Measurements from ENCODE around the gene IFNA2. TPM values are rescaled to one million over a fixed set of nuclear protein-coding genes. Genes with fewer than 3 reads are reported as not detected.
"Not testable (repeated sequence)": the region's sequence is repeated elsewhere in the genome, so short reads cannot be mapped to it uniquely, and the experiment has no call there.

Gene IFNA2
- total and polyA plus RNA-seq, 4 donors, result not detected

DNA sequence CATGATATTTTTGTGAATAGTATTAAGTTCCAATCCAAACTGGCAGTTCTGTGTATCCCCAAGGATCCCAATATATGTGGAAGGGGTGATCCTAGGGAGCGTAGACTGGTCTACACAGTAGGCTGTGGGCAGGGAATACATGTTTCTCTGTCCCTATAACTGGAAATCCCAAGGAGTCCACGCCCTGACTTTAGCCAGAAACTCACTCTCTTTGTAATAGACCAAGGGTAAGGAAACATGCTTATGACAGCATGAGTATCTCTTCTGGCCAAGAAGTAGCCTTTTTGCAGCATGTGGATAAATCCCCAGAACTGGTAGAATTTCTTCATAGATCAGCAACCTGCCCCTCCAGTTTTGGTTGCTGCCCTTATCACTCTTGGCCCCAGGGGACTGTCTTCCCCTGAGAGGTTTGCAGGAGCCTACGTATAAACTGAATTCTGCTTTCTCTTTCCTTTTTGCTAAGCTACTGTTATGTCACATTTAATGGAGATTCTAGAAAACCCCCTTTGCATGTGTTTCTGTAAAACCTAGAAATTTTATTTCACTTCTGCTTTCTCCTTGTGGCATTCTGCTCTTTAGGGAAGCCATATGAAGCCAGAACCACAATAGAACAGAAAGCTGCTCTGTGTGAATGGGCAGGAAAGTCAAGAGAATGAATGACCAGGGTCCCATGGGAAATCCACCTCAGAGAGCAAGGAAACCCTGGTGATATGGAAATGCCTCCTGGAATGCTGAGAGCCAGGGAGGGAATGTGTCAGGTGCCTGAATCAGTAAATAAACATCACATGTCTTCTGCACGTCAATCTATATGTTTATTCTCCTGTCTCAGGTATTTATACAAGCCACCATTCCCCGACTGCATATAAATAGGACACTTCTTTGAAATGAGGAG, 3.5 kb downstream of the IFNA2 start:
- Histone ChIP-seq H3K9me3 (ENCODE audit: control insufficient read depth in 4 of 4, low read length in 3 of 4) (no peaks in the 10 kb centered on the region), H3K36me3 (ENCODE audit: control insufficient read depth in 4 of 4, insufficient read depth in 3 of 4, low read depth in 1 of 4, low read length in 3 of 4) (no peaks in the 10 kb centered on the region), H3K4me3 (ENCODE audit: low read depth in 1 of 3, low read length in 3 of 3) (no peak overlapping the region), H3K27ac (ENCODE audit: low read depth in 1 of 2, low read length in 2 of 2) (no peak overlapping the region), H3K4me1 (ENCODE audit: control insufficient read depth in 4 of 4, insufficient read depth in 4 of 4, low read length in 3 of 4) (peaks cover 0 to 6% (median 0%) of the 10 kb centered on the region in 4 donors), H3K9ac (ENCODE audit: low read depth in 1 of 2, low read length in 2 of 2) (no peak overlapping the region), H3K27me3 (ENCODE audit: control insufficient read depth in 4 of 4, insufficient read depth in 4 of 4, low read length in 3 of 4) (peaks cover 0 to 13% (median 0%) of the 10 kb centered on the region in 4 donors)
- WGBS, result 41% methylated on average over 5 of the region's 5 CpGs
- DNase-seq (ENCODE audit: low spot score), result no peak
- TF ChIP-seq REST (IDR thresholded peaks at IDR 0.05), result no peak
- no peak for TF ChIP-seq ATF3 (IDR thresholded peaks at IDR 0.05)
- no peak for TF ChIP-seq GABPA (IDR thresholded peaks at IDR 0.05 in 1 of 2, conservative IDR thresholded peaks at IDR 0.05 in 1 of 2)
- TF ChIP-seq NR2F2 (IDR thresholded peaks at IDR 0.05), result no peak

GRCh38 chr9:21371467-21371866, 13.7 kb downstream of the IFNA2 start:
- H3K36me3 ChIP-seq (ENCODE audit: control insufficient read depth in 4 of 4, insufficient read depth in 3 of 4, low read depth in 1 of 4, low read length in 3 of 4); H3K9ac ChIP-seq (ENCODE audit: low read depth in 1 of 2, low read length in 2 of 2); H3K9me3 ChIP-seq (ENCODE audit: control insufficient read depth in 4 of 4, low read length in 3 of 4); H3K4me1 ChIP-seq (ENCODE audit: control insufficient read depth in 4 of 4, insufficient read depth in 4 of 4, low read length in 3 of 4); DNase-seq (ENCODE audit: low spot score); H3K27me3 ChIP-seq (ENCODE audit: control insufficient read depth in 4 of 4, insufficient read depth in 4 of 4, low read length in 3 of 4); H3K27ac ChIP-seq (ENCODE audit: low read depth in 1 of 2, low read length in 2 of 2); H3K4me3 ChIP-seq (ENCODE audit: low read depth in 1 of 3, low read length in 3 of 3): not testable (repeated sequence)
- 64% methylated on average over 4 of the region's 4 CpGs for WGBS

- H3K9ac ChIP-seq (ENCODE audit: low read depth in 1 of 2, low read length in 2 of 2), result no peak within 1 kb of the TSS
- H3K36me3 ChIP-seq (ENCODE audit: control insufficient read depth in 4 of 4, insufficient read depth in 3 of 4, low read depth in 1 of 4, low read length in 3 of 4), result no peaks in the 10 kb centered on the region
- H3K27ac ChIP-seq (ENCODE audit: low read depth in 1 of 2, low read length in 2 of 2), result no peak within 1 kb of the TSS
- H3K9me3 ChIP-seq (ENCODE audit: control insufficient read depth in 4 of 4, low read length in 3 of 4), result no peaks in the 10 kb centered on the region
- no peak within 1 kb of the TSS for H3K4me3 ChIP-seq (ENCODE audit: low read depth in 1 of 3, low read length in 3 of 3)
- H3K4me1 ChIP-seq (ENCODE audit: control insufficient read depth in 4 of 4, insufficient read depth in 4 of 4, low read length in 3 of 4), result no peaks in the 10 kb centered on the region
- H3K27me3 ChIP-seq (ENCODE audit: control insufficient read depth in 4 of 4, insufficient read depth in 4 of 4, low read length in 3 of 4), result peaks cover 0 to 3% (median 0%) of the 10 kb centered on the region in 4 donors
- 88% methylated on average over 3 of the region's 3 CpGs for WGBS
- no peak for DNase-seq (ENCODE audit: low spot score)
- TF ChIP-seq ZBTB33 (IDR thresholded peaks at IDR 0.05) (no peak), ATF3 (IDR thresholded peaks at IDR 0.05) (no peak), SP1 (IDR thresholded peaks at IDR 0.05) (no peak), TAF1 (conservative IDR thresholded peaks at IDR 0.05) (no peak), EGR1 (IDR thresholded peaks at IDR 0.05; ENCODE audit: low read depth in 2 of 2) (no peak), GABPA (IDR thresholded peaks at IDR 0.05 in 1 of 2, conservative IDR thresholded peaks at IDR 0.05 in 1 of 2) (no peak), HNF4G (IDR thresholded peaks at IDR 0.05) (no peak), RAD21 (IDR thresholded peaks at IDR 0.05) (no peak), FOXA1 (IDR thresholded peaks at IDR 0.05) (no peak), JUND (IDR thresholded peaks at IDR 0.05) (no peak), YY1 (IDR thresholded peaks at IDR 0.05) (no peak), HNF4A (conservative IDR thresholded peaks at IDR 0.05) (no peak), RXRA (IDR thresholded peaks at IDR 0.05) (no peak), FOXA2 (IDR thresholded peaks at IDR 0.05) (no peak), NR2F2 (IDR thresholded peaks at IDR 0.05) (no peak)
- TF ChIP-seq, protein P1, sequence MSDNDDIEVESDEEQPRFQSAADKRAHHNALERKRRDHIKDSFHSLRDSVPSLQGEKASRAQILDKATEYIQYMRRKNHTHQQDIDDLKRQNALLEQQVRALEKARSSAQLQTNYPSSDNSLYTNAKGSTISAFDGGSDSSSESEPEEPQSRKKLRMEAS (IDR thresholded peaks at IDR 0.05), result no peak
- TF ChIP-seq, protein P2, sequence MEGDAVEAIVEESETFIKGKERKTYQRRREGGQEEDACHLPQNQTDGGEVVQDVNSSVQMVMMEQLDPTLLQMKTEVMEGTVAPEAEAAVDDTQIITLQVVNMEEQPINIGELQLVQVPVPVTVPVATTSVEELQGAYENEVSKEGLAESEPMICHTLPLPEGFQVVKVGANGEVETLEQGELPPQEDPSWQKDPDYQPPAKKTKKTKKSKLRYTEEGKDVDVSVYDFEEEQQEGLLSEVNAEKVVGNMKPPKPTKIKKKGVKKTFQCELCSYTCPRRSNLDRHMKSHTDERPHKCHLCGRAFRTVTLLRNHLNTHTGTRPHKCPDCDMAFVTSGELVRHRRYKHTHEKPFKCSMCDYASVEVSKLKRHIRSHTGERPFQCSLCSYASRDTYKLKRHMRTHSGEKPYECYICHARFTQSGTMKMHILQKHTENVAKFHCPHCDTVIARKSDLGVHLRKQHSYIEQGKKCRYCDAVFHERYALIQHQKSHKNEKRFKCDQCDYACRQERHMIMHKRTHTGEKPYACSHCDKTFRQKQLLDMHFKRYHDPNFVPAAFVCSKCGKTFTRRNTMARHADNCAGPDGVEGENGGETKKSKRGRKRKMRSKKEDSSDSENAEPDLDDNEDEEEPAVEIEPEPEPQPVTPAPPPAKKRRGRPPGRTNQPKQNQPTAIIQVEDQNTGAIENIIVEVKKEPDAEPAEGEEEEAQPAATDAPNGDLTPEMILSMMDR (IDR thresholded peaks at IDR 0.05; ENCODE audit: low read depth, low read length, missing input control), result no peak
These were observed 17.2 kb downstream of the IFNA2 start, which contains the start of gene IFNA13 for GRCh38 chr9:21367957-21368356. TSS of gene IFNA13 (minus strand) at chr9:21368057. CDS start at chr9:21368010, 47 bp downstream.

Measured in liver (tissue), 9 donors.